GM21619 (cell line): ENCODE data around the gene PHF13.
"Not testable (repeated sequence)": the region's sequence is repeated elsewhere in the genome, so short reads cannot be mapped to it uniquely, and the experiment has no call there.

ENCODE experiments used
- ATAC-seq: cut with Tn5 transposase; IDR thresholded peaks from one replicate; pipeline ENCODE4 v1.9.1; 2021; ENCODE audit not compliant: unreplicated experiment

PHF13 gene

DNA sequence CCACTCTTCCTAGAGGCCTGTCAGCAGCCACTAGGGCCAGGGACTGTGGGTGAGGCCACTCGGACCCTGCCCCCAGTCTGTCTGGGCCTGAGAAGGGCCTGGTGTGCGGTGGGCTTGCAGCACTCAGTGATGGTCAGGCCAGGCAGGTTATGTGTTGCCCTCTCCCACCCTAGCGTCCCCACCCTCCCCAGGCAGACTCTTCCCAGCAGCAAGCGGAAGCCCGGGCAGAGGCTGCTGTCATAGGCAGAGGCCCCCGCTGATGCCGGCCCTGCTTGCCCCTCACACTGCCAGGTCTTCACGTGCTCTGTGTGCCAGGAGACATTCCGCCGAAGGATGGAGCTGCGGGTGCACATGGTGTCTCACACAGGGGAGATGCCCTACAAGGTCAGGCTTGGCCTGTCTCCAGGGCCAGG is 27.1 kb upstream of the PHF13 start:
- ATAC-seq, result no peak

DNA sequence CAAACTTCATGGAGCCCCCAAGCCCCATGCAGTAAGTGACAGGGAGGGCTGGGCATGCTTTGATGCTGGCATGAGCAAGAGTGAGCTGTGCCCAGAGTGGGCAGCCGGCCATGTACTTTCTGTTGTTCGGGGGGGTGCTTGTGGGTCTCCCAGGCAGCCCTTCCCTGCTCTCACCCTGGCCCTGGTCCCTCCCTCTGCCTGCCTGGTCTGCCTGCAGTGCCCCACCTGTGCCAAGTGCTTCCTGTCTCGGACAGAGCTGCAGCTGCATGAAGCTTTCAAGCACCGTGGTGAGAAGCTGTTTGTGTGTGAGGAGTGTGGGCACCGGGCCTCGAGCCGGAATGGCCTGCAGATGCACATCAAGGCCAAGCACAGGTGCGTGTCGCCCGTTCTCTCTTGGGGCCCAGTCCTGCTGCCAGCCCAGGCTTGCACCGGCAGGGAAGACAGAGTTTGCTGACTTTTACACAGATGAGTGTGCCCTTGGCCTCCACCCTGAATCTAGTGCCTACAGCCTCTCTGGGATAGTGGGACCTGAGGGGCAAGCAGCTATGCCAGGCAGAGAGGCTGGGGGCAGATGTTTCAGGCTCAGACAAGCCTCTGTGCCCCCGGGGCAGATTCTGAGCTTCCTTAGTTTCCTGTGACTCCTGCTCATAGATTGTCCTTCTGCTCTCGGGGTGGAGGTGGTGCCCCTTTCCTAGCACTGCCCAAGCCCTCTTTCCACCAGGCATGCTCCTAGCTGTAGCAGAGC is 26.1 kb upstream of the PHF13 start:
- ATAC-seq, result no peak

DNA sequence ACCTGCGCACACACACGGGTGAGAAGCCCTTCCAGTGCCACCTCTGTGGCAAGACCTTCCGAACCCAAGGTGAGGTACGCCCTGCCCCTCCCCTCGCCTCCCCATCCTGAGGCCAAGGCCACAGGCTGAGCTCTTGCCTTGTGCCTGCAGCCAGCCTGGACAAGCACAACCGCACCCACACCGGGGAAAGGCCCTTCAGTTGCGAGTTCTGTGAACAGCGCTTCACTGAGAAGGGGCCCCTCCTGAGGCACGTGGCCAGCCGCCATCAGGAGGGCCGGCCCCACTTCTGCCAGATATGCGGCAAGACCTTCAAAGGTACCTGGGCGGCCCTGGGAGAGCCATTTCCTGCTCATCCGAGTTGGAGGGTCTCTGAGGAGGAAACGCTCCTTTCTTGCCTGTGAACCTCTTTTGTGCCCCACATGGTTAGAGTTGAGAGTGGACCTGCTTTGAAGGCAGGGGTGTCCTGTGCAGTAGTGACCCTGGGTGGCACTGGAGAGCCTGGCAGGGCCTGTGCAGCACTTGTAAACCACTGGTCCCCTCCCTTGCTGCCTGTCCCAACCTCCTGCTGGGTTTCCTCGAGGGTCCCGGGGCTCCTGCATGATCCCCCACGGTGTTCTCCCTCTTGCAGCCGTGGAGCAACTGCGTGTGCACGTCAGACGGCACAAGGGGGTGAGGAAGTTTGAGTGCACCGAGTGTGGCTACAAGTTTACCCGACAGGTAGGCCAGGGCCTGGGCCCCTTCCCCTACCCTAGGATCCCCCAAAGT is 25.2 kb upstream of the PHF13 start:
- ATAC-seq, result no peak

DNA sequence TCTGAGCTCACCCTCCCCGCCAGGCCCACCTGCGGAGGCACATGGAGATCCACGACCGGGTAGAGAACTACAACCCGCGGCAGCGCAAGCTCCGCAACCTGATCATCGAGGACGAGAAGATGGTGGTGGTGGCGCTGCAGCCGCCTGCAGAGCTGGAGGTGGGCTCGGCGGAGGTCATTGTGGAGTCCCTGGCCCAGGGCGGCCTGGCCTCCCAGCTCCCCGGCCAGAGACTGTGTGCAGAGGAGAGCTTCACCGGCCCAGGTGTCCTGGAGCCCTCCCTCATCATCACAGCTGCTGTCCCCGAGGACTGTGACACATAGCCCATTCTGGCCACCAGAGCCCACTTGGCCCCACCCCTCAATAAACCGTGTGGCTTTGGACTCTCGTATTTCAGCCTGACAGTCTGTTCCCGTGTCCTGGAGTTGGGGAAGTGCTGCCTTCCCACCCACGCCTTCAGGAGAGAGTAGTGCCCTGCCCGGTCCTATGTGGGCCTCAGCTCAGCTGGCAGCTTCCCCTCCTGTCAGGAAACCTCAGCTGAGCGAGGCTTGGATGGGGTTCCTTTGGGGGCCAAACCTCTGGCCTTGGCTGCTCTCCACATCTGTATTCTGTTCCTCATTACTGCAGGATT is 24.5 kb upstream of the PHF13 start:
- ATAC-seq, result no peak

DNA sequence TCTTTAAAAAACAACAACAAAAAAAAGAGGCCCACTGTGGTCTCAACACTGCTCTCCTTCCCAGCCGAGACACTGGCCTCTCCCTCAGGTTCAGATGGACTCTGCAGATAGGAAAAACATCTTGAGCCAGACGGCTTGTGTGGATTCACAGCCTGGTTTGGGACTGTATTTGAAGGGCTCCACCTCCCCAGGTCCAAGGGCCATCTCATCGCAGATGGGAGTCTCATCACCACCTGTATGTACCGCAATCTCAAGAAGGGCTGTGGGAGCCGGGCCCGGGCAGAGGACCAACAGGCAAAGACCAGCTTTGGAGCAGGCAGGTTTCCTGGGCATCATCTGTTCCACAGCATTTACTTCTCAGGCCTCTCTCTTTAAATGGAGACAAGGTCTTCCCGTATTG is 23.5 kb upstream of the PHF13 start:
- ATAC-seq, result no peak

DNA sequence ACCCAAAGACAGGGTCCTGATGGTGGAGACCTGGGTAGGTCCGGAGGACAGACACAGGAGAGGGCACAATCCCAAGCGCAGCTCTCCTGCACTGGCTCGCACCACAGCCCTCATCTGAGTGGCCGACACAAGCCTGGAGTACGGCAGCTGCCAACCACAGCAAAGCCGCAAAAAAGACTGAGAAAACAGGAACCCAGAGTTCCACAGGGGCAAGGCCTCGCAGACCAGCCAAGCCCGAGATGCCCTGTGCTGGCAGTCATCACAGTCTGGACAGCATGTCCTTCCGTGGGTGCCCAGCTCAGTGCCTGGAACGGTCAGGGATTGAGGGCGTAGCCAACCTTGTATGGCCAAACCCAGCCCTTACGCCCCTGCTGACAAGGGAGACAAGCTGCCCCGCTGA is 22.3 kb upstream of the PHF13 start:
- no peak for ATAC-seq

DNA sequence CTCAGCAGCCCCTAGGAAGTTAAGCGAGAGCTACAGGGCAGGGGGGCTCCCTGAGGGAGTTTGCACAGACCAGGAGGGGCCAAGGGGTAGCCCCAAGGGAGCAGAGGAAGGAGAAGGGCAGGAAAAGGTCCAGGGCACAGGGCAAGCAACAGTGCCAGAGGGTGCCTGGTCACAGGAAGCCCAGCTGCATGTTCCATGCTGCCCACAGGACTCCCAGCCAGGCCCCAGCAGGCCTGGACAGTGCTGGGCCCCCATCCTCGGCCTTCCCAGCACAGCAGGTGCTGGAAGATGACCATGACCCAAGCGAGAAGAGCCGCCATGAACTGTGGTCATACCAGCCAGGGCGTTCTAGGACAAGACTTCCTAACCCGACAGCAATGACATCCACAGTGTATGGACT is 21.9 kb upstream of the PHF13 start:
- ATAC-seq, result no peak

DNA sequence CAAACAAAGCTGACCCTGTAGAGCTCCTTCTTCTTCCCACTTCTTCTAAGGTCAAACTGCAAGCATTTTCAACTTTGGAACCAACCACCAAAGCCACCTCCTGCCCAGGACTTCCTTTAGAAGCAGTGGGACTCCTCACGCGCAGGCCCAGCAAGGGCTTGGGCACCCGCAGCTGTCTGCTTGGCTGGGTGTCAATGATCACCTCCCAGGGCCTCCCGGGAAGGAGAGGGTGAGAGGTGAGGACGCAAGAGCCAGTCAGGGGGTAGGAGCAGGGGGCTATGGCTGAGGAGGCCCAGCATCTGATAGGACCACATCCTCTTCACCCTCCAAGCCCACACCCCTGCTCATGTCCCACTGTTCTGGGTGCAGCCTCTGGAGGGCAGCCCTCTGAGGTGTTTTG is 21.1 kb upstream of the PHF13 start:
- no peak for ATAC-seq

DNA sequence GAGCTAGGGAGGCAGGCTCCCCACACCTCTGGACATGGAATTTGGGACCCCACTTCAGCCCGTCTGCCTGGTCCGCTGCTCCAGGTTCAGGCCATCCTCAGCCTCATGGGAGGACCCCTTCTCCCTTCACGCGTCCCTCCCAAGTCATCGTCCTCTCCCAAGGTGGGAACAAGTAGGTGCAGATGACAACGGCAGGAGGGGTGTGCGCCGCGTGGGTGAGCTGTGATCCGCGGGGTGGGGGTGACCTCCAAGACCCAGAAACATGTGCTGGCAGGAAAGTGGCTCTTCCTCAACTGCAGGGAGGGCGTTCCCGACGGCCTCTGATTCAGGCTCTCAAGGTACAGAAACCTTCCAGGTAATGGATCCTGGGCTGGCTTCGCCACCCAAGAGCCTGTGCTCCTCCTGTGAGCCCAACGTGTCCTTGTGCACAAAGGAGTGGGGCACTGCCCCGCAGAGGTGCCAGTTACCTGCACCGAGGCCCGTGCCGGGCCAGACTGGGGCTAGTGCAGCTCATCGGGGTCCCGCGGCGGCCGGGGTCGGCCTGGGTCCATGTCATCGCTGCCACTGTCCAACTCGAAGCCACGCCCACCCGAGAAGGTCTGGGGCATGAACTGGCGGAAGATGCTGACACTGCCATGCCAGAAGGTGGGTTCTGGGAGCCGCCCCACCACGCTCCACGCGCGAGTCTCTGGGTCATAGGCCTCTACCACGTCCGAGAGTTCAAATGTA is 20.5 kb upstream of the PHF13 start:
- no peak for ATAC-seq

DNA sequence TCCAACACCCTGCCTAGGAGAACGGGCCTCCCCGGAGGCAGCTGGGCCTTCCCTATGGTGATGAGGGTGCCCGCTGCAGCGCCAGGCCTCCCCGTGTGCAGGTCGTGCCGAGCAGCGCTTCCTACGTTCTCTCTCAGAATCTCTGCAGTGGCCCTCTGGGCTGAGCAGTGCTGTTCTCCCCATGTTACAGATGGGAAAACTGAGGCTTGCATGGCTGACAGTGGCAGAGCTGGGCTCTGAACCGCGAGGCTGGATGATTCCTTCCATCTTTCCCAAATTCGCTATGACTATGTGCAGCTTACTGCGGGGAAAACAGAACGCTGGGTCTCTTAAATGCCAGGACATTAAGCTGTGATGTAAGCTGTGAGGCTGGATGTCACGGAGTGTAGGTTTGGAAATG is 19.7 kb upstream of the PHF13 start:
- no peak for ATAC-seq

DNA sequence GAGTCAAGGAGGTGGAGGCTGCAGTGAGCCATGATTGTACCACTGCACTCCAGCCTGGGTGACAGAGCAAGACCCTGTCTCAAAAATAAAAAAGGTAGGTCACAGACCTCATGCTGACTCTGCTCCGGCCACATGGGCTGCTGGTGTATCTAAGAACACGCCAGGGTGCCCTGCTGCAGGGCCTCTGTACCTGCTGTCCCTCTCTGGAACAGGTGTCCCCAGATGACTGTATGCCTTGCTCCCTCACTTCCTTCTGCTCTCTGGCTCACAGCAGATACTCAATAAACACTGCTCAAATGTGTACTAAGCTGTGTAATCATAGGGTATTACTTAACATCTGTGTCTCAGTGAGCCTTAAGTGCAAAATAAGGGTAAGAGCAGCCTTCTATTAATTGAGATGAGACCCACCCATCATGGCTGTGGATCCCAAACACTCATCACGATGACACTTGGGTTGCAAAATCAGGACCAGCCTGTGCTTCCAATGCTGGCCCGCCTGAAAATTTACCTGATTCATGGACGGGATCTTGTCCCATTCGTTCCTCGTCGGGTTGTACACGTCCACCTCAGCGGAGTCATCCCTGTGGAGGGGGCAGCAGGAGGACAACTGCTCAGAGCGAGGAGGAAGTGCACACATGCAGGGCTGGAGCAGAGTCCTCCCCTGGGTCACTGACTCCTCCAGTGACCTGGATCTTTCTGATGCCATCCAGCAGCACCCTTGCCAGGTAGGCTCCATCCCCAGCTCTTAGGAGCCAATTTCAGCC is 18.4 kb upstream of the PHF13 start:
- no peak for ATAC-seq

DNA sequence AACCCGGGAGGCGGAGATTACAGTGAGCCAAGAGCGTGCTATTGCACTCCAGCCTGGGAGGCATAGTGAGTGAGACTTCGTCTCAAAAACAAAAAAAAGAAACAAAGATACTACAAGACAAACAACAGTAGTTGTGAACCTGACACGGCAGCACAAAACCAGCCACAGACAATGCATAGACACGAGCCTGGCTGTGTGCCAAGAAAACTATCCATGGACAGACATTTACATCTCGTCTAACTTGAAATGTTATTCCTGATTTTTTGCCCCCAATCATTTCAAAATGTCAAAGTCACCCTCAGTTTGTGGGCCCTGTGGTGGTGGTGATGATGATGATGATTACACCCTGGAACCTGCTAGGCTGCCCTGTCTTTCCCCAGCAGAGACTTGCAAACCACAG is 17.2 kb upstream of the PHF13 start:
- no peak for ATAC-seq

DNA sequence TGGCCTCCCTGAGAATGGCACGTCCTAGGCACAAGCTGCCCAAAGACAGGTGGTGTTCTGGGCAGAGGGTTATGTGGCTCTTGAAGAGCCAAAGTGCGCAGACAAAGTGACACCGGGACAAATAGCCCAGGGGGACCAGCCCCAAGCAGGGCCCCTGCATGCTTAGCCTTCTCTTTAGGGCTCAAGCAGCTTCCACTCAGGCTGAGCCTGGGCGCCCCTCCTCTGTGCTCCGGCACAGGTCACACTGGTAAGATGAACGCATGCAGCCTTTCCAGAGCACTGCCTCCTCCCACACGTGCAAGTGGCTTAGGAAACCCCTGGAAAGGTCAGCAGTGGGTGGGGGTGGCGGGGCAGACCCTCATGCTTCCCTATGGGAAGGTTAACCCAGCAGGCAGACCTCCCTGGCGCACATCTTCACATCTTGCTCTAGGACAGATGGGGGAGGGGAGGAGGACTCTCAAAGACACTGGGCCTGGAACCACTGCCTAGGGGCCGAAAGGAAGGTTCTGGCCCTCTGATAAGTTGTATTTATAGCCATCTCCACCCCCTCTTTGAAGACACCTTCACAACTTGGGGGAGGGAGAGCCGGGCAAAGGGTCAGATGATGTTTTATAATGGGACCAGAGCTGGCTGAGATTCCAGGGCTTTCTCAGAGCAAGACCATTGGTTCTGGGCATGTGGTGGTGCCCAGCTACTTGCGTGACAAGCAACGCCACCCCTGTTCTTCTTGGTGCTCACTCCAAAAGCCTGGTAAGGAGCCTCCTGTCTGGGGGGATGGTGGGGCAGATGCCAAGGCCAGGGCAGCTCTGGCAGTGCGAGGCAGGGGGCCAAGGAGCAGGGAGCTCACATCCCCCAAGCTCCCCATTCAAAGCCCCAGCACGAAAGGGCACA is 16.4 kb upstream of the PHF13 start:
- no peak for ATAC-seq

DNA sequence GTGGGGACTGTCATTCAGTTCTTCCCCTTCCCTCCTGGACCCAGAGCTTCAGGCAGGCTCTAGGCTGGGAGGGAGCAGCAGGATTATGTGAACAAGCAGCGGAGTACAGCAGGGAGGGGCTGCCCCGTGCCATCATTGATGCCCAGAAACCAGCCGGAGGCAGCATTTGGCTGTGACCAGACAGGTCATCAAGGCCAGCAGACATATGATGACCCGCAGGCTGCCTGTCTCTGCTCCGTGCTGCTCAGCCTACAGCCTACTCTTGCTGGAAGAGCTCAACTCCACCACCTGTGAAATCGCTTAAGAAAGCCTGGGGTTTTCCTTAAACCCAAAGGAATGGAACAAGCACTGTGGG is 15.8 kb upstream of the PHF13 start:
- ATAC-seq, result no peak

DNA sequence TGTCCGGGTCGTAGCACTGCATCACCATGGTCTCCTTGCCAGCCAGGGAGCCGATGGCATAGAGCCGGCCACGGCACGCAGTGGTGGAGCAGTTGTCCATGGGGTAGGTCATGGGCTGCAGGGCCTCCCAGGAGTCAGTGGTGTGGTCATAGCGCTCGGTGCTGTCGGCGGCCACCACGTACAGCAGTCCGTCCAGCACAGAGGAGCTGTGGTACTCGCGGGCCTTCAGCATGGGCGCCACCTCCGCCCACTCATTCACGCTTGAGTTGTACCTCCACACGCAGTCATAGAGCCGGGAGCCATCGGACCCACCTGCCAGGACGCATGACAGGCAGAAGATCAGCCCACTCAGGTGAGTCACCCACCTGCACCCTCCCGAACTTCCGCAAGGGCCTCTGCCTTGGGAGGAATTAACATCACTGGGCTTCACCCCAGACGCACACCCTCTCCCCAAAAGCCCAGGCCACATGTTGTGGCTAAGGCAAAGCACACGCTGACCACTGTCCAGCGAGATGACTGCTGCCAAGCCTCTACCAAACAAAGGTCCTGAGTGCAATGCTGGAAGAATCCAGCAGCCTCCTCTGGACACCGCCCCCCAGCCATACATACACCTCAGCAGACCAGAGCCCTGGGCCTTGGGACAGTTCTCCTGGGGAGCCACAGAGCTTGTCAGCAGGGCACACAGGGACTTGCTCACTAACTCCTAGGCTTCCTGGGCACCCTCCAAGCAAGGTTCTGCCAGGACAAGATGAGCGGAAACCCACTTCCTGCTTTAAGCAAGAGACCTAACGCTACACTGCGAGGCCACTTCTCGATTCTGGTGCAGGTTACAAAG is 14.2 kb upstream of the PHF13 start:
- ATAC-seq, result no peak

DNA sequence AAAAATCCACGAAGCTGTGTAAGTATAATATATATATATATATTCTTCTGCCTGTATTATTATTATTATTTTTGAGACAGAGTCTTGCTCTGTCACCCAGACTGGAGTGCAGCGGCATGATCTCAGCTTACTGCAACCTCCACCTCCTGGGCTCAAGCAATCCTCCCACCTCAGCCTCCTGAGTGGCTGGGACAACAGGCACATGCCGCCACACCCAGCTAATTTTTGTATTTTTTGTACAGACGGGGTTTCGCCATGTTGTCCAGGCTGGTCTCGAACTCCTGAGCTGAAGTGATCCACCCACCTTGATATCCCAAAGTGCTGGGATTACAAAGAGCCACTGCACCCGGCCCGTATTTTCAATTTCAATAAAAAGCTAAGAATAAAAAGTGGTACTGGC is 13.5 kb upstream of the PHF13 start:
- not testable (repeated sequence) for ATAC-seq

DNA sequence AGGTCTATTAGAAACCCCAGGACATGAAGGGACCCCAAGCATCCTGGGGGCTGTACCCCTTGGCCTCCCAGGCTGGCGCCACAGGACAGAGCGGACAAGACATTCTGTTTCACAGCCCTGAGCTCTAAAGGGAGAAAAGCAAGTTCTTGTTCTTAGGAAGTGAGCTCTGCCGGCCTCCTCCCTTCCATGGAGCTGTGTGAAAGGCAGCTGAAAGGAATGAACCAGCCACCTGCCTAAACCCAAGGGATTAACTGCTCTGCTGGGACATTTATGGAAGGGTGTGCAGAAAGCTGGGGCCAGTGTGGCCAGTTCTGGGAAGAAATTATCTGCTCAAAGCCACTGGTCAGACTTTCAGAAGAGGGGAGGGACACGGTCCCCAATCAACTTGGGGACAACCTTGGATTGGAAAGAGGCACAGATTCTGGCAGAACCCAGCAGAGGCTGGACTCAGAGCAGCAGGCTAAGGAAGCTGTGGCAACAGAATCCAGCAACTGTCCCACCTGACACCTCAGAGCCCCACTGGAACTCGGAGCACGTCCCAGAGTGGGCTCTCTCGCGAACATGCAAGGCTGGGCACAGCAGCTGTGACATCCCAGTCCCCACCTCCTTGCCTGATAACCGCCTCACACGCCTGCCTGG is 13.0 kb upstream of the PHF13 start:
- ATAC-seq, result peak; percentile 4
